HK-2 (cell line): ENCODE measurements around the gene MLH3.

ENCODE experiments used
- DNase-seq: peaks from one replicate; pipeline ENCODE4 v3.0.0-alpha.2; 2018; ENCODE audit not compliant: unreplicated experiment

Gene MLH3

GRCh38 chr14:74965486-74966153, 85.6 kb downstream of the MLH3 start:
- no peak for DNase-seq

- no peak for DNase-seq
Observed at GRCh38 chr14:74964787-74965485, 86.3 kb downstream of the MLH3 start.
